AG09309 (cell line): ENCODE measurements around the gene ATP6V1E1.

ENCODE experiments used
- DNase-seq: peaks from one replicate; pipeline ENCODE4 v3.0.0-alpha.2; 2010; ENCODE audit warnings: low read depth
- H3K4me3 ChIP-seq: 2 replicates; pipeline ENCODE4 v1.5.1; 2011; ENCODE audit warnings: mild to moderate bottlenecking, low read depth, low read length, moderate library complexity; ENCODE audit not compliant: control insufficient read depth
- TF ChIP-seq, protein P1 (sequence below): IDR thresholded peaks from 2 replicates; pipeline ENCODE4 v1.5.1; 2011; ENCODE audit warnings: mild to moderate bottlenecking, low read depth, low read length, inconsistent platforms; ENCODE audit not compliant: insufficient read depth, control insufficient read depth; ENCODE audit errors: missing control alignments

ATP6V1E1 gene

DNA sequence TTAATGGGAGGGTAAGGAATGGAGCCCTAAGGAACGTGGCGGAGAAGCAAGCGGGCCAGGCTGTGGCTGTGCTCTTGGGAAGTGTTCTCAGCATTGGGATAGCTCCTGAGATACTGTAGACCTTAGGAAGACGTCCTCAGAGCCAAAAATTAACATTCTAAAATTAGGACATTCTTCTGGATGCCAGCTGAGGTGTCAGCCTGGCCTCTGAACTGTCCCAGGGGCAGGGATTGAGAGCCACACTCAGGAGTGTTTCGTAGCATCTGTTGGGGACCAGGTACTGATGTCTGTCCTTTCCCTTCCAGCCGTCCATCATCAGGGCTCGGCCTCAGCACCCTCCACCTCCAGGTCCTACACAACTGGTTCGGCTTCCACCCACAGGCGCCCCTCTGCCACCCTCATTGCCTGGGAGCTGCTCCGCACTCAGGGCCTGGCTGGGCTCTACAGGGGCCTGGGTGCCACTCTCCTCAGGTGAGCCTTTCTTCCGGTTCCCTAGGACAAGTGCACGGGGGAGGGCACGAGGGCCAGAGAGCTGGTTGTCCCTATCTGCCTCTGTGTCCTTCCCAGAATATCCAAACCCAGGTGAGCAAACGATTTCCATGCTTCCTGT is 41.6 kb downstream of the ATP6V1E1 start:
- TF ChIP-seq, protein P1, sequence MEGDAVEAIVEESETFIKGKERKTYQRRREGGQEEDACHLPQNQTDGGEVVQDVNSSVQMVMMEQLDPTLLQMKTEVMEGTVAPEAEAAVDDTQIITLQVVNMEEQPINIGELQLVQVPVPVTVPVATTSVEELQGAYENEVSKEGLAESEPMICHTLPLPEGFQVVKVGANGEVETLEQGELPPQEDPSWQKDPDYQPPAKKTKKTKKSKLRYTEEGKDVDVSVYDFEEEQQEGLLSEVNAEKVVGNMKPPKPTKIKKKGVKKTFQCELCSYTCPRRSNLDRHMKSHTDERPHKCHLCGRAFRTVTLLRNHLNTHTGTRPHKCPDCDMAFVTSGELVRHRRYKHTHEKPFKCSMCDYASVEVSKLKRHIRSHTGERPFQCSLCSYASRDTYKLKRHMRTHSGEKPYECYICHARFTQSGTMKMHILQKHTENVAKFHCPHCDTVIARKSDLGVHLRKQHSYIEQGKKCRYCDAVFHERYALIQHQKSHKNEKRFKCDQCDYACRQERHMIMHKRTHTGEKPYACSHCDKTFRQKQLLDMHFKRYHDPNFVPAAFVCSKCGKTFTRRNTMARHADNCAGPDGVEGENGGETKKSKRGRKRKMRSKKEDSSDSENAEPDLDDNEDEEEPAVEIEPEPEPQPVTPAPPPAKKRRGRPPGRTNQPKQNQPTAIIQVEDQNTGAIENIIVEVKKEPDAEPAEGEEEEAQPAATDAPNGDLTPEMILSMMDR, result no peak
- no peak overlapping the region for H3K4me3 ChIP-seq
- DNase-seq, result no peak

DNA sequence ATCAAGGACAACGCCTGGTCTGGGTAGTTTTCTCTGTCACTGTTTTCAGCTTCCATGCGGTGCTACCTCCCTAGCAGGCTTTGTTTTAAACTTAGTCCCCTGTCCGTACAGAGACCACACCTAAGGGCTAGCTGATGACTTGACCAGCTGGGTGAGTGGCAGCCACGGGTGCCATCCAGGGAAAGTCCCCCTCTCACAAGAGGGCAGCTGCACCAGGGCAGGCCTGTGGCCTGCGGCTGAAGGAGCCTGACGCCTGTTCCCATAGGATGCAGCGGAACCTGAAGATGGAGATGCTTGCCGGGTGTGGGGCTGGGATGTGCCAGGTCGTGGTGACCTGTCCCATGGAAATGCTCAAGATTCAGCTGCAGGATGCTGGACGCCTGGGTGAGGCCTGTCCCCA is 45.4 kb downstream of the ATP6V1E1 start:
- no peak for DNase-seq
- no peak overlapping the region for H3K4me3 ChIP-seq
- TF ChIP-seq, protein P1, result no peak

DNA sequence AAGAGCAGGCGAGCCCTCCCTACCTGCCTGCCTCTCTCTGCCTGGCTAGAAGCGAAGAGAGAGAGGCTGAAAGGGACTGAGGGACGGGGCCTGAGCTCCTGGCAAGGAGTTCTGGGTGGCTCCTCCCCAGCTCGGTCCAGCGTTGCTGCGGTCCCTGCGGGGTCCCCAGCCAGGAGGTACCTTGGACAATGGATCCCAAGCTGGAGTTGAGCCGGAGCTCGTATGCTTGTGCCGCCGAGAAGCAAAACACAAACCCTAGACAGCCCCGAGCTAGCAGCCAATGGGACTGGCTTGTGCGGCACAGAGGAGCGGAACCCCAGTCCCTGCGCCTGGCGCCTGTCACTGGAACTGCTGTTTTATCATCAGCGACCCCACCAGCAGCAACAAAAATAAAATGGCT is 46.9 kb downstream of the ATP6V1E1 start:
- H3K4me3 ChIP-seq, result no peak overlapping the region
- no peak for DNase-seq
- TF ChIP-seq, protein P1, result no peak

DNA sequence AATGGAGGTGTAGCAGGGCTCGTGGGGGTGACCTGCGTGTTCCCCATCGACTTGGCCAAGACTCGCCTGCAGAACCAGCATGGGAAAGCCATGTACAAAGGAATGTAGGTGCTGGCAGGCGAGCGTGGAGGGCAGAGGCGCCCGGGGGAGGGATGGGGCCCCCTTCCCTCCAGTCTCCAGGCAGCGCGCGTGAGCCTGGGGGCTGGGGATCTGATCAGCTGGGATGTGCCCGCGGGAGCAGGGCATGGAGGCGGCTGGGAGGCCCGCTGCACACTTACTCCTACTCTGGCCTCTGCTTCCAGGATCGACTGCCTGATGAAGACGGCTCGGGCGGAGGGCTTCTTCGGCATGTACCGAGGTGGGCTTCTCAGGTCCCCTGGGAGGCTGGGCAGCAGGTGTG is 47.5 kb downstream of the ATP6V1E1 start:
- no peak overlapping the region for H3K4me3 ChIP-seq
- TF ChIP-seq, protein P1, result no peak
- no peak for DNase-seq

DNA sequence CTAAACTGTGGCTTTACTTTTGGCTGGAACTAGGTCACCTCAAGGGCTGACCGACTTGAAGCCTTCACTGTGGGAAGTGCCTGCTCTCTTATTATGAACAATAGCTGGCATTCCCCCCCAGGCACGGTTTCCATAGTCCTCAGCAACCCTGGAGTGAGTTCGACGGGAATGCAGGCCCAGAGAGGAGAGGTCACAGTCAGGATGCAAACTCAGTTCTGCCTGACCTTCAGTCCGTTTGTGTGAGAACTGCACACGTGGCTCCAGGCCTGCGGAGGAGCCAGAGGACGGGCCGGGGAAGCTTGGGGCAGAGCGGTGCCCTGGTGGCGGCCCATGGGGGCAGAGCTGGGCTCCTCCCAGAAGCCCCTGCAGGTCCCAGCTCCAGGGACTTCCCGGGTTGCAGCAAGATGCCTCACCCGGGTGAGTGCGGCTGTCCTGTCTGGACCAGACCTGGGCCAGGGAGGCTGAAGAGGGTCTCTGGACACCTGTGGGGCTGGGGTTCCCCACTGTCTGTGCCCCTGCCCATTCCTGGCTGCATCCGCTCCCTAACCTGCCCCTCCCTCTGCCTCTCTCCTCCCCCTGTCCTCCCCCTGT is 48.0 kb downstream of the ATP6V1E1 start:
- TF ChIP-seq, protein P1, result no peak
- DNase-seq, result no peak
- H3K4me3 ChIP-seq, result no peak overlapping the region

DNA sequence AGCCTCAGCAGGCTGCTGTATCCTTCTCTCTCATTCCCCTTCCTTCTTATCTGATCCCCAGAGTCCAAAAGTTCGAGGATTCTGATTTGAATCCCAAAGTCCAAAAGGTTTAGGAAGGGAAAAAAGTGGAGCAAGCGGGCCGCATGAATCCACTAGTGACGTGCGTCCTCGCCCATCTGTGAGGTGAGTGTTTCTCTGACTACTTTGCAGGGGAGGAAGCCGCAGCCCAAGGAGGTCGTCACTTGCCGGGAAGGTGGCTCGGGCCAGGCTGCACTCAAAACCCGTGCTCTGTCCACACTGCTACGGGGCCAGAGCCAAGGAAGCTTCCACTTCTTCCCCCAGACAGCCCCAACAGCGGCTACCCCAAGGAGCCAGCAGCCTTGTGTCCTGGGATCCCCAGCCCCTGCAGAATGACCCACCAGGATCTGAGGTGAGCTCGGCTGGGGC is 49.0 kb downstream of the ATP6V1E1 start:
- TF ChIP-seq, protein P1, result no peak
- no peak for DNase-seq
- H3K4me3 ChIP-seq, result no peak overlapping the region
